ENCODE results near the gene ZNF212.

GRCh38 chr7:149205690-149206381 is 33.6 kb upstream of the ZNF212 start:
- TF ChIP-seq CTCF (IDR thresholded peaks at IDR 0.05) (no peak), POLR2A (IDR thresholded peaks at IDR 0.05) (no peak), POLR2AphosphoS5 (IDR thresholded peaks at IDR 0.05; ENCODE audit: insufficient read depth in 1 of 2, low read depth in 1 of 2) (no peak)
